ENCODE measurements around the gene C19orf53.

Gene C19orf53

GRCh38 chr19:13807421-13808021 is 33.3 kb downstream of the C19orf53 start:
- no peak overlapping the region for H3K27ac ChIP-seq
- TF ChIP-seq ZFX (IDR thresholded peaks at IDR 0.05), result no peak
- TF ChIP-seq CTCF (conservative IDR thresholded peaks at IDR 0.05), result no peak

GRCh38 chr19:13808856-13809255 is 34.6 kb downstream of the C19orf53 start:
- TF ChIP-seq CTCF (conservative IDR thresholded peaks at IDR 0.05) (no peak), ZFX (IDR thresholded peaks at IDR 0.05) (no peak)
- H3K27ac ChIP-seq, result no peak overlapping the region

- TF ChIP-seq CTCF (conservative IDR thresholded peaks at IDR 0.05) (no peak), ZFX (IDR thresholded peaks at IDR 0.05) (no peak)
- no peak overlapping the region for H3K27ac ChIP-seq
These were observed 38.3 kb downstream of the C19orf53 start for GRCh38 chr19:13812544-13812943.

GRCh38 chr19:13813147-13813546 is 38.9 kb downstream of the C19orf53 start:
- TF ChIP-seq ZFX (IDR thresholded peaks at IDR 0.05) (no peak), CTCF (conservative IDR thresholded peaks at IDR 0.05) (no peak)
- no peak overlapping the region for H3K27ac ChIP-seq

- no peak for TF ChIP-seq ZFX (IDR thresholded peaks at IDR 0.05)
- TF ChIP-seq CTCF (conservative IDR thresholded peaks at IDR 0.05), result no peak
- H3K27ac ChIP-seq, result no peak overlapping the region
These were observed 40.3 kb downstream of the C19orf53 start for GRCh38 chr19:13814550-13814949.

- H3K27ac ChIP-seq, result no peak overlapping the region
- TF ChIP-seq CTCF (conservative IDR thresholded peaks at IDR 0.05) (no peak), ZFX (IDR thresholded peaks at IDR 0.05) (no peak)
These were observed 42.9 kb downstream of the C19orf53 start for GRCh38 chr19:13817018-13817614.

GRCh38 chr19:13817615-13818371 is 43.5 kb downstream of the C19orf53 start:
- no peak overlapping the region for H3K27ac ChIP-seq
- TF ChIP-seq ZFX (IDR thresholded peaks at IDR 0.05) (no peak), CTCF (conservative IDR thresholded peaks at IDR 0.05) (no peak)

Data from C4-2B (cell line).